ENCODE results near the gene INTS11. TPM values are rescaled to one million over a fixed set of nuclear protein-coding genes. Genes with fewer than 3 reads are reported as not detected.

Gene INTS11
- total and polyA plus RNA-seq, 9 of the 15 experiments (the other 6 are each of a cell fraction or from before 2014, with no cell fraction given) = 3.6 to 183 (median 110) TPM

DNA sequence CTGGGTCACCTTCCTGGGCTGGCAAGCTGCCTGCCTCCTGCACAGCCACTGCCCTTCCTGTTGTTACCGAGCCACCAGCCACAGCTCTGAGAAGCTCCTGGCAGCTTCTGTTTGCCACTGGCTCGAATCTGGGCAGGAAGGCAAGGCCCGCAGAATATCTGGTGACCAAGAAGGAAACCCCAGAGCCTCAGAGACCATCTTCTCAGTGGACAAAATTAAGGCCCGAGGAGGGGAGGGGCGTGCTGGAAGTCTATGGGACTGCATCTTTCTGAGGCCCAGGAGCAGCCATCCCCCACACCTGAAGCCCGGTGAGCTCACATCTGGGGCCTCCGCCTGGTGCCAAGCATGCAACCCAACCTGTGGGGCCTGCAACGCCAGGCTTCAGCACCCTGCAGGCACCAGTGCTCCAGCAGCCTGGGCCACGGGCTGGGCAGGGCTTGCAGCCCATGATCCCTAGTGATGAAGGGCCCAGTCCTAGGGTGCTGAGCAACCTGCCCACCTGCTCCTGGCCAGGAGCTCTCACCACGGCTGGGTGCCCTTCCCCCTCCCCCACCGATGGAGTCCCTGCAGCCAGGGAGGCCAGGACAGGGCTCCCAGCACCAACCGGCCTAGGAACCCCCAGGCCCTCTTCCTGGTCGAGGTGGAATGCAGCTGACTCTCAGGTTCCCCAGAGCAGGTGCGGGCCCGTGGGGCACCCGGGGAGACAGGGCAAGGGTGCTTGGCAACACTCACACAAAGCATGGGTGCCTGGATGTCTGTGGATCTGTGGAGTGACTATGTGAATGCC is 1.0 kb upstream of the INTS11 start:
- peaks cover under 1% of the 10 kb centered on the region for H3K9me1 ChIP-seq (ENCODE audit: control insufficient read depth, insufficient read depth, low read length)
- TF ChIP-seq, protein P1, sequence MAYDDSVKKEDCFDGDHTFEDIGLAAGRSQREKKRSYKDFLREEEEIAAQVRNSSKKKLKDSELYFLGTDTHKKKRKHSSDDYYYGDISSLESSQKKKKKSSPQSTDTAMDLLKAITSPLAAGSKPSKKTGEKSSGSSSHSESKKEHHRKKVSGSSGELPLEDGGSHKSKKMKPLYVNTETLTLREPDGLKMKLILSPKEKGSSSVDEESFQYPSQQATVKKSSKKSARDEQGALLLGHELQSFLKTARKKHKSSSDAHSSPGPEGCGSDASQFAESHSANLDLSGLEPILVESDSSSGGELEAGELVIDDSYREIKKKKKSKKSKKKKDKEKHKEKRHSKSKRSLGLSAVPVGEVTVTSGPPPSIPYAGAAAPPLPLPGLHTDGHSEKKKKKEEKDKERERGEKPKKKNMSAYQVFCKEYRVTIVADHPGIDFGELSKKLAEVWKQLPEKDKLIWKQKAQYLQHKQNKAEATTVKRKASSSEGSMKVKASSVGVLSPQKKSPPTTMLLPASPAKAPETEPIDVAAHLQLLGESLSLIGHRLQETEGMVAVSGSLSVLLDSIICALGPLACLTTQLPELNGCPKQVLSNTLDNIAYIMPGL (CRISPR knock-in tag; IDR thresholded peaks at IDR 0.05) = peak; percentile 12; the same call in 1 of the 2 replicates
- TF ChIP-seq, protein P2, sequence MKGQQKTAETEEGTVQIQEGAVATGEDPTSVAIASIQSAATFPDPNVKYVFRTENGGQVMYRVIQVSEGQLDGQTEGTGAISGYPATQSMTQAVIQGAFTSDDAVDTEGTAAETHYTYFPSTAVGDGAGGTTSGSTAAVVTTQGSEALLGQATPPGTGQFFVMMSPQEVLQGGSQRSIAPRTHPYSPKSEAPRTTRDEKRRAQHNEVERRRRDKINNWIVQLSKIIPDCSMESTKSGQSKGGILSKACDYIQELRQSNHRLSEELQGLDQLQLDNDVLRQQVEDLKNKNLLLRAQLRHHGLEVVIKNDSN (CRISPR knock-in tag; IDR thresholded peaks at IDR 0.05) = peak; percentile 3; the same call in 1 of the 2 replicates
- TF ChIP-seq YY1 (IDR thresholded peaks at IDR 0.05; ENCODE audit: borderline replicate concordance in 1 of 3, control insufficient read depth in 1 of 3, extremely low read depth in 1 of 3, insufficient read depth in 3 of 3, insufficient read length in 1 of 3, insufficient replicate concordance in 2 of 3, low read depth in 1 of 3, low read length in 2 of 3) (peak in 1 of 3 experiments; percentile 5), SUPT5H (IDR thresholded peaks at IDR 0.05) (no peak), FOXK1 (CRISPR knock-in tag; IDR thresholded peaks at IDR 0.05; ENCODE audit: borderline replicate concordance) (no peak), ETS2 (tag; IDR thresholded peaks at IDR 0.05; ENCODE audit: borderline replicate concordance, poor library complexity, severe bottlenecking) (no peak), FIP1L1 (IDR thresholded peaks at IDR 0.05; ENCODE audit: low read depth, low read length, poor library complexity, severe bottlenecking) (no peak), CBX2 (IDR thresholded peaks at IDR 0.05; ENCODE audit: insufficient read depth, low read length, poor library complexity, severe bottlenecking) (no peak)
- TF ChIP-seq, protein P3, sequence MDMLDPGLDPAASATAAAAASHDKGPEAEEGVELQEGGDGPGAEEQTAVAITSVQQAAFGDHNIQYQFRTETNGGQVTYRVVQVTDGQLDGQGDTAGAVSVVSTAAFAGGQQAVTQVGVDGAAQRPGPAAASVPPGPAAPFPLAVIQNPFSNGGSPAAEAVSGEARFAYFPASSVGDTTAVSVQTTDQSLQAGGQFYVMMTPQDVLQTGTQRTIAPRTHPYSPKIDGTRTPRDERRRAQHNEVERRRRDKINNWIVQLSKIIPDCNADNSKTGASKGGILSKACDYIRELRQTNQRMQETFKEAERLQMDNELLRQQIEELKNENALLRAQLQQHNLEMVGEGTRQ (CRISPR knock-in tag; IDR thresholded peaks at IDR 0.05) = no peak
- TF ChIP-seq, protein P4, sequence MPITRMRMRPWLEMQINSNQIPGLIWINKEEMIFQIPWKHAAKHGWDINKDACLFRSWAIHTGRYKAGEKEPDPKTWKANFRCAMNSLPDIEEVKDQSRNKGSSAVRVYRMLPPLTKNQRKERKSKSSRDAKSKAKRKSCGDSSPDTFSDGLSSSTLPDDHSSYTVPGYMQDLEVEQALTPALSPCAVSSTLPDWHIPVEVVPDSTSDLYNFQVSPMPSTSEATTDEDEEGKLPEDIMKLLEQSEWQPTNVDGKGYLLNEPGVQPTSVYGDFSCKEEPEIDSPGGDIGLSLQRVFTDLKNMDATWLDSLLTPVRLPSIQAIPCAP (CRISPR knock-in tag; IDR thresholded peaks at IDR 0.05; ENCODE audit: borderline replicate concordance) = no peak
- TF ChIP-seq, protein P5, sequence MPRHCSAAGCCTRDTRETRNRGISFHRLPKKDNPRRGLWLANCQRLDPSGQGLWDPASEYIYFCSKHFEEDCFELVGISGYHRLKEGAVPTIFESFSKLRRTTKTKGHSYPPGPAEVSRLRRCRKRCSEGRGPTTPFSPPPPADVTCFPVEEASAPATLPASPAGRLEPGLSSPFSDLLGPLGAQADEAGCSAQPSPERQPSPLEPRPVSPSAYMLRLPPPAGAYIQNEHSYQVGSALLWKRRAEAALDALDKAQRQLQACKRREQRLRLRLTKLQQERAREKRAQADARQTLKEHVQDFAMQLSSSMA (CRISPR knock-in tag; IDR thresholded peaks at IDR 0.05) = 0 out of 2 replicates have a peak, but pooled peaks have one; percentile 14
- TF ChIP-seq, protein P6, sequence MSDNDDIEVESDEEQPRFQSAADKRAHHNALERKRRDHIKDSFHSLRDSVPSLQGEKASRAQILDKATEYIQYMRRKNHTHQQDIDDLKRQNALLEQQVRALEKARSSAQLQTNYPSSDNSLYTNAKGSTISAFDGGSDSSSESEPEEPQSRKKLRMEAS (CRISPR knock-in tag; IDR thresholded peaks at IDR 0.05) = peak; percentile 54; the same call in 1 of the 2 replicates

More for the DNA sequence above, 1.0 kb upstream of the INTS11 start:
- FAIRE-seq = peak; percentile 19
- peaks cover 16 to 90% of the 10 kb centered on the region in 2 experiments for H3K4me1 ChIP-seq (replicated peaks in 1 of 2; ENCODE audit: control insufficient read depth in 2 of 2, insufficient read depth in 2 of 2, low read length in 2 of 2)
- POLR2A ChIA-PET = interaction anchor here (0.6 to 1.9 kb wide), 4 partner anchors 9 to 243 kb away, joined by 3 to 6 read pairs (median 5); no protein-coding TSS in a partner anchor
- H3K36me3 ChIP-seq (ENCODE audit: control insufficient read depth, insufficient read depth, low read length) = peaks cover 40% of the 10 kb centered on the region; the same call in 1 of the 3 replicates
- peaks cover 6% of the 10 kb centered on the region for H3K9me3 ChIP-seq (replicated peaks; ENCODE audit: control insufficient read depth, insufficient read depth, low read depth, low read length)
- peaks cover 6% of the 10 kb centered on the region; the same call in 1 of the 2 replicates for H4K20me1 ChIP-seq (replicated peaks; ENCODE audit: control insufficient read depth, insufficient read depth, low read length)
- H2AFZ ChIP-seq (ENCODE audit: low read depth, low read length) = no peak overlapping the region
- peak overlapping the region; percentile 99 for H3K4me3 ChIP-seq
- peaks cover 55% of the 10 kb centered on the region for H3K79me2 ChIP-seq (ENCODE audit: control insufficient read depth, insufficient read depth, low read length)
- 27% methylated on average over 14 of the region's 16 CpGs for WGBS (ENCODE audit: insufficient coverage, low coverage, missing lambda C conversion rate)
- no peaks in the 10 kb centered on the region for H3K27me3 ChIP-seq (ENCODE audit: control insufficient read depth in 2 of 2, insufficient read depth in 2 of 2, low read length in 2 of 2)
- BruUV-seq (replicated peaks) = no TSS peak
- peak overlapping the region; percentile 93 to 99 for H3K9ac ChIP-seq (ENCODE audit: insufficient read depth in 1 of 2, low read depth in 2 of 2, low read length in 2 of 2)
- peak overlapping the region; percentile 69 for H3K27ac ChIP-seq (ENCODE audit: extremely low read depth, low read depth, low read length)
- intact Hi-C loops (cut with micrococcal nuclease) = loop anchor here (2.0 kb wide), 1 partner anchor 17 kb away; the partner anchor contains the start of gene PUSL1
- no peak for ATAC-seq
- in situ Hi-C loops (cut with MboI) = no loop called here
- peak overlapping the region; percentile 85 for H3K4me2 ChIP-seq (ENCODE audit: insufficient read depth, low read length)
- CTCF ChIA-PET (ENCODE audit: low intra/inter-chr PET ratio) = no interaction called here
- DNase-seq (ENCODE audit: extremely low read depth in 1 of 4, low spot score in 3 of 4) = no peak

All from K562 (cell line).